ENCODE results near the gene PARN. TPM values are rescaled to one million over a fixed set of nuclear protein-coding genes. Genes with fewer than 3 reads are reported as not detected.

The PARN gene
- total and polyA plus RNA-seq, 9 of the 15 experiments (the other 6 are each of a cell fraction or from before 2014, with no cell fraction given), result 9.6 to 51.3 (median 40.4) TPM

DNA sequence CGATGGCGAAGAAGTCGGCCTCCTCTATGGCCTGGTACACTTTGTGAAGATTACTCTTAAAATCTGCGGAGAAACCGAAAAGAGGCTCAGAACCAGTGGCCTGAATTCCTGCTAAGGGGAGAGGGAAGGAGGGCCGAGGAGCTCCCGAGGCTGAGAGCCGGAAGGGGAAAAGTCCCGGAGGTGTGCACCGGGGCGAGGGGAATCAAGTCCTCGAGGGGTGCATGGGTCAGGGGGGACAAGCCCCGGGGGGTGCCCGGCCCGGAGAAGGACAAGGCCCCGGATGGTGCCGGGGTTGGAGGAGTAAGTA is 495 bp downstream of the PARN start (continued):
- TF ChIP-seq MIER1 (IDR thresholded peaks at IDR 0.05; ENCODE audit: low read depth) (no peak), SREBF1 (IDR thresholded peaks at IDR 0.05; ENCODE audit: borderline replicate concordance, low read depth, low read length) (no peak), SMARCC2 (IDR thresholded peaks at IDR 0.05; ENCODE audit: low read depth) (no peak), LARP7 (IDR thresholded peaks at IDR 0.05) (peak; percentile 52; the same call in 1 of the 2 replicates), ZNF766 (CRISPR knock-in tag; conservative IDR thresholded peaks at IDR 0.05) (no peak), HDAC2 (IDR thresholded peaks at IDR 0.05) (peak; percentile 31; the same call in 1 of the 2 replicates)
- TF ChIP-seq, protein P1, sequence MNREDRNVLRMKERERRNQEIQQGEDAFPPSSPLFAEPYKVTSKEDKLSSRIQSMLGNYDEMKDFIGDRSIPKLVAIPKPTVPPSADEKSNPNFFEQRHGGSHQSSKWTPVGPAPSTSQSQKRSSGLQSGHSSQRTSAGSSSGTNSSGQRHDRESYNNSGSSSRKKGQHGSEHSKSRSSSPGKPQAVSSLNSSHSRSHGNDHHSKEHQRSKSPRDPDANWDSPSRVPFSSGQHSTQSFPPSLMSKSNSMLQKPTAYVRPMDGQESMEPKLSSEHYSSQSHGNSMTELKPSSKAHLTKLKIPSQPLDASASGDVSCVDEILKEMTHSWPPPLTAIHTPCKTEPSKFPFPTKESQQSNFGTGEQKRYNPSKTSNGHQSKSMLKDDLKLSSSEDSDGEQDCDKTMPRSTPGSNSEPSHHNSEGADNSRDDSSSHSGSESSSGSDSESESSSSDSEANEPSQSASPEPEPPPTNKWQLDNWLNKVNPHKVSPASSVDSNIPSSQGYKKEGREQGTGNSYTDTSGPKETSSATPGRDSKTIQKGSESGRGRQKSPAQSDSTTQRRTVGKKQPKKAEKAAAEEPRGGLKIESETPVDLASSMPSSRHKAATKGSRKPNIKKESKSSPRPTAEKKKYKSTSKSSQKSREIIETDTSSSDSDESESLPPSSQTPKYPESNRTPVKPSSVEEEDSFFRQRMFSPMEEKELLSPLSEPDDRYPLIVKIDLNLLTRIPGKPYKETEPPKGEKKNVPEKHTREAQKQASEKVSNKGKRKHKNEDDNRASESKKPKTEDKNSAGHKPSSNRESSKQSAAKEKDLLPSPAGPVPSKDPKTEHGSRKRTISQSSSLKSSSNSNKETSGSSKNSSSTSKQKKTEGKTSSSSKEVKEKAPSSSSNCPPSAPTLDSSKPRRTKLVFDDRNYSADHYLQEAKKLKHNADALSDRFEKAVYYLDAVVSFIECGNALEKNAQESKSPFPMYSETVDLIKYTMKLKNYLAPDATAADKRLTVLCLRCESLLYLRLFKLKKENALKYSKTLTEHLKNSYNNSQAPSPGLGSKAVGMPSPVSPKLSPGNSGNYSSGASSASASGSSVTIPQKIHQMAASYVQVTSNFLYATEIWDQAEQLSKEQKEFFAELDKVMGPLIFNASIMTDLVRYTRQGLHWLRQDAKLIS (CRISPR knock-in tag; IDR thresholded peaks at IDR 0.05), result 0 out of 2 replicates have a peak, but pooled peaks have one; percentile 7

Data from K562 (cell line).